HG02759 (cell line): ENCODE measurements around the gene CLIC3.
"Not testable (repeated sequence)": the region's sequence is repeated elsewhere in the genome, so short reads cannot be mapped to it uniquely, and the experiment has no call there.

ENCODE experiments used
- ATAC-seq: cut with Tn5 transposase; IDR thresholded peaks from one replicate; pipeline ENCODE4 v1.9.1; 2021; ENCODE audit warnings: mild to moderate bottlenecking, moderate library complexity; ENCODE audit not compliant: unreplicated experiment

CLIC3 gene, protein sequence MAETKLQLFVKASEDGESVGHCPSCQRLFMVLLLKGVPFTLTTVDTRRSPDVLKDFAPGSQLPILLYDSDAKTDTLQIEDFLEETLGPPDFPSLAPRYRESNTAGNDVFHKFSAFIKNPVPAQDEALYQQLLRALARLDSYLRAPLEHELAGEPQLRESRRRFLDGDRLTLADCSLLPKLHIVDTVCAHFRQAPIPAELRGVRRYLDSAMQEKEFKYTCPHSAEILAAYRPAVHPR

DNA sequence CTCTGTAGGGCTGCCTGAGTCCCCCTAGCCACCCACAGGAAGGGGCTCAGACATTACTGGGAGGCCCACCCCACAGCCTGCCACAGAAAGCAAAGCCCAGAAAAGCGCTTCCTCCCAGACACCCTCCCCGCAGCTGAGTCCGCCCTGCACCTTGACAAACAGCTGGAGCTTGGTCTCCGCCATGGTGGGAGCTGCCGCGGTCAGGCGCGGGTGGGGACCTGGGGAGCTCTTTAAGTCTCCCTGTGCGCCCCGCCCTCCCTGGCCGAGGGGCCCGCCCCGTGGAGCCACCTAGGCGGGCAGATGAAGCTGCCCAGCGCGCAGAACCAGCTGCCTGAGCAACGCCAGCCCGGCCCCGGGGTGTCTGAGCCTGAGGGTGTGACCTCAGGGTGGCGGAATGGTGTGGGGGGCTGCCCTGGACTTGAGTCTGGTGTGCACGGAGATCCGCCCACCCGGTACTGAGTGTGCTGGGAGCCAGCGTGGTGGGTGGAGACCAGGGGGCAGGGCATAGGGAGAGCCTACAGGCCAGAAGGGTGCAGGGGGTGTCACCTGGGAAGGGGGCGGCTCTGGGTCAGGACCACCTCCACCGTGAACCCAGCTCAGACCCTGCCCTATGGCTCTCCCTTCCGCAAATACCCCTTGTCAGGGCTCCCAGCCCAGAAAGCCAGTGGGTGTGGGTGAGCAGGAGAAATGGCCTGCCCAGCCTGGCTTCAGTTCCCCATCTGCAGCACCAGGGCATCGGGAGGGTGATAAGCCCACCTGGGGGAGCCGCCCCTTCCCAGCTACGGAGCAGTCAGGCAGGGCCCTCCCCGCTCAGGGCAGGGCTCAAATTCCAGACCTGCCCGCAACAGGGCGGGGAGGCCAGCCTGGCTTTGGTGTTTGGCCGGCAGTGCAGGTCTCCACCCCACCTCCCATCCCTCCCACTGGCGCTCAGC lies at the start of gene CLIC3:
CLIC3 (minus strand) TSS at position 208 of the 932 bp plus-strand sequence; CDS start at position 183, 25 bp downstream.
- ATAC-seq, result no peak

DNA sequence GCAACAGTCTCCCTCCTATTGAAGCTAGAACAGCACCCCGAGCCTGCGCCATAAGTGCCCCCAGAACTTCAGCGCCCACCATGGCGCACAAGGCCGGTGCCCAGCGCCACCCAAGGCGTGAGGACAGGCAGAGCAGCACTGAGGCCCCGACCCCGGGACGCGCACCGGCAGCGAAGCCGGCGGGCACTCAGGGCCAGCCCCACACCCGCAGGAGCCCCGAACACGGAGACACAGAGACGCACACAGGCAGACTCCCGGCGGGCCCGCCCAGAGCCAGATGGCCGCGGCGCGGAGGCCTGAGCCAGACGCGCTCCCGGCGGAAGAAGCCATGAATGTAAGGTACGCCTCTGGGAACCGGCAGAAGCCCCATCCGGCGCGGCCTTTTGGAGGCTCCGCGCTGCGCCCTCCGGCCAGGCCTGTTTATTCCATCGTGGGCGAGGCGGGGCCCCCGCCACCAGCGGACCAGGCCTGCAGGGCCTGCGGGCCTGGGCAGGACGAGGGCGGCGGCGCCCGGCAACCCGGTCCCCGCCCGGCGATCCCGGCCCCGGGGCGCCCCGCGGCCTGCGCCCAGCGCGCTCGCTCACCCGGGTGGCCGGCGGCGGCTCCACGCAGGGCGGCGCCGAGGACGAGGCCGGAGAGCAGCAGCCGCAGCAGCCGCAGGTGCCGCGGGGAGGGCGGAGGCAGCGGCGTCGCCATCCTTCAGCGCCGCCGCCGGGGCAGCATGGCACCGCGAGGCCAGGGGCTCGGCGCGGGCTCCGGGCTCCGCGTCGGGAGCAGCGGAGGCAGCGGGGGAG lies 49.1 kb upstream of the CLIC3 start:
- ATAC-seq, result no peak

DNA sequence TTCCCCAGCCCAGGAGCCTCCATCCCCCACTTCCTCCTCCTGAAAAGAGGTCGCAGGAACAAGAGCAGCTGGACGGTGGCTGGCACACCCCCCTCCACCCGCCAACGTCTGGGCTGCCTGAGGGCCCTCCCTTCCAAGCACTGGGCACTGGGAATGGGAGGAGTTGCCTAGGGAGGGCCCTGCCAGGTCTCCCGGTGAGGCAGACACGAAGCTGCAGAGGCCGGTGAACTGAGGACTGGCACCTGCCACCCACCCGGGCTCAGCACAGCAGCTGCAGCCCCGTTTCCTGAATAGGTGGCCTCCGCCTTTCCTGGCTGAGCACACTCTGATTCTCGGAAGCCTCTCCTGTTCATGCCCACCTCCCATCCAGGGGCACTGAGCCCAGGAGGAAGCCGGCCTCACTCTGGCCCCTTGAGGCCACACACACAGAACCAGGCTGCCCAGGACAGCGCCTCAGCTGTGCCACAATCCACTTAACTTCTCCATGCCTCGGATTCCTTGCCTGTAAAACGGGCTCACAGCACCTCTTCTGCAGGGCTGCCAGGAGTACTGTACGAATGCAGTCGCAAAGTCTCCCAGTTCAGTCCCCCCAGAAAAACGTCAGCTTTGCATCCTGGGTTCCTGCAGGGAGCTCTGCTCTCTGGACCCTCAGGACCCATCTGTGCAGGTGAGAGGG lies 48.3 kb upstream of the CLIC3 start:
- no peak for ATAC-seq

DNA sequence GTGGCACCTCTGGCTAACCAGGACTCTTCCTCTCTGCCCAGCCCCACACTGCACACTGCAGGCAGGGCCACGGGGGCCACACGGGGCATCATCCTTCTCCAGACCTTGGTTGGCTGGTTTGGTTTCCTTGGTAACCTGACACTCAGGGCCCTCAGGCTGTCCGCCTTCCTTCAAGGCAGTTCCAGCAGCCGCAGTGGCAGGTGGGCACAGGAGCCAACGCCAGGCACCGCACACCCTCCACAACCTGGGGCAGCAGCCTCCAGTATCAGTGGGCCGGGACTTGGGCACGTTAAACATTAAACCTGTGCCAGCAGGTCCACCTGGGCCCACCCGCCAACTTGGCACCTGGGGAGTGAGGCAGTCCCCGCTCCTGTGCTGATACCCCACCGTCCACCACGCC lies 47.7 kb upstream of the CLIC3 start:
- ATAC-seq, result no peak

DNA sequence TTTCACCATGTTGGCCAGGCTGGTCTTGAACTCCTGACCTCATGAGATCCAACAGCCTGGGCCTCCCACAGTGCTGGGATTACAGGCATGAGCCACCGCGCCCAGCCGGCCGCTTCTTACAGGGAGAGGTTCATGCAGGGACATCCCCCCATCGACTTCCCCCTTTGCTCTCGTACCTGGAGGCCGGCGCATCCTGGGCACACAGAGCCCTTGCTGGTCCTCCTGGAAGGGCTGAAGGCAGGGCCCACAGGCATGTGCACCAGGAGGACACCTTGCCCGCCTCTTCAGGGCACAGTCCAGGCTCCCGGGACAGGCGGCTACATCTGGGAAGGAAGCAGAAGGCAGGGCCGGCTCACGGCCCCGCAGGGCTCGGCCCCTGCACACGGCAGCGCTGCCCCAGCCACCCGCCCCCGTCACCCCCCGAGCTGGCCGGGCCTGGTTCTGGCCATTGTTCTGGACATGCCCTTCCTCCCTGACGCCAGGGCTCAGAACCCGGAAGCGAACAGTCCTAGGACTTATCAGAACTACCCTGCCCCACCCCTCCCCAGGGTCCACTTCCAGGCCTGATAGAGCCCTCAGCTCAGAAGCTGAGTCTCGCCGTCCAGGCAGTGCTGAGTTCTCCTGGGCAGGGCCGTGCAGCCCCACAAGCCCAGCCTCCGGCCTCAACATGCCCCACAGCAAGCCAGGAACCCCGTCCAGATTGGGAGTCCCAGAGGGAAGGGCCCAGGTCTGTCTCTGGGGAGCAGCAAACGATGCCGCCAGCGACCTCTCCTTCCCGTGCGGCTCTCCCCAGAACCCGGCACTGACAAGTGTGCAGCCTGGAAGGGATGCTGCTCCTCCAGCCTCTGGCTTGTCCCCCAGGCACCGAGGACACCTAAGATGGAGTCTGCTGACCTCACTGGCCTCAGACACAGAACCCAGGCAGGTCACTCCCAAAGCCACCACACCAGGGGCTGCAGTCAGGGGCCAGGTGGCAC lies 46.7 kb upstream of the CLIC3 start:
- ATAC-seq, result no peak

DNA sequence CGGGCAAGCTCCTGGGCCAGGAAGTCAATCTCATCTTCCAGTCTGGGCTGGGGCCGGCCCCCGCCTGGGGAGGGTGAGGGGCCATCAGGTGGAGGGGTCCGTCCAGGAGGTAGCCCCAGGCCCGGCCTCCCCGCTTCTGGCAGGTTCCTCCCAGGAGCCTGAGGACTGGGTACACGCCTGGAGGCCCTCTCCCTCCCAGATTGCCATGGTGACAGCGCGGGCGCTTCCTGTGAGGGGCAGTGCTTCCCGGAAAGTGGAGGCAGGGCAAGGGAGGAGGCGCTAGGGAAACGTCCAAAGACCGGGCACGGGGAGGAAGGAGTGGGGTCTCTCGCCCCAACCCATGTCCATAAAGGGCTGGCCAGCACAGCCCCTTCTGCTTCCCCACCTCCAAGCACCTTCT lies 44.8 kb upstream of the CLIC3 start:
- no peak for ATAC-seq

DNA sequence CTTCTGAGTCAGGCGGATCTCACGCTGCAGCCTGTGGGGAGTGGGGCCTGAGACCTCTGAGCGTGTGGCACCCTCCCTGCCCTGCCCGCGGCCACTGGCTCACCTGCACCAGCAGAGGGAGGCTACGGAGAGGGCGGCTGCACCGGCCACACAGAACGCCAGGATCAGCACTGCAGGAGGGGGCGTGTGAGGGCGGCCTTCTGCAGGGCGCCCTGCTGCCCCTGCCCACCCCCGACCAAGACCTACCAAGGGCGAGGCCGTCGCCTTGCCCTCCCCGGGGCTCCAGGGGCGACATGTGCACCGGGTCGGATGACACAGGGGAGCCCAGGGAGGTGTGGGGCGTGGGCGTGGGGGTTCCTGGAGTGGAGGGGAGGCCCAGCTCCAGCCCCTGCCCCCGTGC lies 44.2 kb upstream of the CLIC3 start:
- no peak for ATAC-seq

DNA sequence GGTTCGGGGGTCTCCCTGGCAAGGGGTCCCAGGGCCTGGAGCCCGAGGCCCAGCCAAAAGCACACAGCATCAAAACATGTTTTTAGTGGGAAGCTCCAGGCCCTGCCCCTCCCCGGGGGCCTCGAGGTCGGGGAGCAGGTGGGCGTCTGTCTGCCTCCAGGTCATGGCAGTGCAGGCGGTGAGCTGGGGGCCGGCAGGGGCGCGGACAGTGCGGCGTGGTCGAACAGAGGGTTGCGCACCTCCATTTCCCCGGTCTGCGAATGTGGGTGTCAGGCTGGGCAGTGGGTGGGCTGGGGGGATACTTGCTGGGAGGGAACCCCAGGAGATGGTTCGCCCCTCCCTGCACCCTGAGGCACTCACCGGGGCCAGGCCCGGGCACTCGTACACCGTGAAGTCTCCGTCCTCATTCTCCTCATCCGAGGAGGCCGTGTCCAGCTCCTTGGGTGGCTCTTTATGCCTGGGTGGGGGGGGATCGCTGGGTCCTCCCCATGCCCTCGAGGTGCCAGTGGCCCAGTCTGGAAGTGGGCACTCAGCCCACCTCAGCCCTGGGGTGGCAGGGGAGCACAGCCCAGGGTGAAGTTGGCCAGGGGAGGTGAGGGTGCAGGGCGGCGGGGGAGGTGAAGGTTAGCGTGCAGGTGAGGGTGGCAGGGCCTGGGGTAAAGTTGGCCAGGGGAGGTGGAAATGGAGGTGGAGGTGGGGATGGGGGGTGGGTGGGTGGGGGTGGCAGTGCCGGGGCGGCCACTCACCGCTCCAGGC lies 43.4 kb upstream of the CLIC3 start:
- ATAC-seq, result no peak

DNA sequence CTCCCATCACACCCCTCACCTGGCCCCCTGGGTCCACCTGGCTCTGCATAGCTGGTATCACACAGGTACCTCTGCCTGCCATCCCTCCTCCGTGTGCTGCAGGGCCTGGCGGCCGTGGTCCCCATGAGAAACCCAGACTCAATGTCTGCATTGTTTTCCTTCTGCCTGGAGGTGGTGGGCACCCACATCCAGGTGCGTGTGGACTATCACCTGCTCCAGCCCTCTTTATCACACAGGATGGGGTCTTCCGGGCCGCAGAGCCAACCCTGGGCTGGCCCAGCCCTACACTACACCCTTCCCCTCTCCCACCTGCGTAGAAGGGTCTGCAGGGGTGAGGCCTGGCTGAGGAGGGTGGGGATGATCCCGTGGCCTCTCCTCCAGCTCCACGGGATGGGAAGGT lies 42.5 kb upstream of the CLIC3 start:
- no peak for ATAC-seq

DNA sequence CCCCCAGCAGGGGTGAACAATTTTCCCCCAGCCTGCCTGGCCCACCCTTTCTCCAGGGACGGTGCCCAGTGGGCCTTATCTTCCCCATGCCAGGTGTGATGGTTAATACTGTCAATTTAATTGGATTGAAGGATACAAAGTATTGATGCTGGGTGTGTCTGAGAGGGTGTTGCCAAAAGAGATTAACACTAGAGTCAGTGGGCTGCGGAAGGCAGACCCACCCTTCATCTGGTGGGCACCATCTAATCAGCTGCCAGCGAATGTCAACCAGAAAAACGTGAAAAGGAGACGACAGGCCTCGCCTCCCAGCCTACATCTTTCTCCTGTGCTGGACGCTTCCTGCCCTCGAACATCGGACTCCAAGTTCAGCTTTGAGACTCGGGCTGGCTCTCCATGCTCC lies 41.1 kb upstream of the CLIC3 start:
- no peak for ATAC-seq

DNA sequence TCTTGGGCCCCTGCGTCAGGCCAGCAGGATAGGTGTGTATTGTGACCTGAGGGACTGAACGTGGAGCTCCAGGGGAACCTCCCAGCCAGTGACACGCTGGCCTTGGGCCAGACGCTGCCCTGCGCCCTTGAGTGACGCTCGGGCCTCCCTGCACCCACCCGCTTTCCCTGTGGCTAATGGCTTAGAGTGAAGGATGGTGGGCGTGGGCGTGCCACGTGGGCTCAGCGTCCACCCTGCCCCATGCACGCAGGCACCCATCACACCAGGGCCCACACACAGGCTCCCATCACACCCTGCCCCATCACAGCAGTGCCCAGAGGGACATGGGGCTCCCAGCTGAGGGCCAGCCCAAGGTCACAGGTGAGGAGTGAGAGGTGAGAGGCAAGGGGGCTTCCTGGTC lies 40.7 kb upstream of the CLIC3 start:
- no peak for ATAC-seq

DNA sequence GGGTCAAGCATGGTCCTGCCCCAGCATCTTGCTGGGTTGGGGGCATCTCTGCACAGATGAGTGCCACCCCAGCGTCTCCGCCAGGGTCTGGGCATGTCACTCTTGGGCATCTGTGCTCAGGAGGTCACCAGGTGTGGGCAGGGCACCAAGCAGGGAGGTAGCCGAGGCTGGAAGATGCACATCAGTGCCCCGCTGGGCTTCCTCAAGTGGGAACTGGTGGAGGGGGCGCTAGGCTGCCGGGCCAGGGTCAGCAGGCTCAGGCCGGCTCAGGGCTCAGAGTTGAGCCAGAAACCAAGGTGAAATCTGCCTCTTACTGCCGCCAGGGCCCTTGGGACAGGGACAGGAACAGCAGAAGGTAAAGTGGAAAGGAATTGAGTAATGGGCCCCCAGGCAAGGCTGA lies 39.6 kb upstream of the CLIC3 start:
- no peak for ATAC-seq

DNA sequence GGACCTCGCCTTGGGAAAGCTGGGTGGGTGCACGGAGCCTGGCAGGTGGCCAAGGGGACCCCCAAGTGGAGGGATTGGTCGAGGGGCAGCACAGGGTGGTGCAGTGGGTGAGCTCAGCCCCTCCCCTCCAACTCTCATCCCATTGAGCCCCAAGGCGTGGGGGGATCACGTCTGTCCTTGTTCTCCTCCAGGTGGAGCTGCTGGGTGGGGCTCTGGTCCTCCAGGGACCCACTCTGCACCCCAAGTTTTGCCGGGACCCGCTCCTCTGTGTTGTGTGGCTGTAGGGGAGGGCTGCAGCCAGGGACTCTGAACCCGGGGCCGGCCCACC lies 39.1 kb upstream of the CLIC3 start:
- no peak for ATAC-seq

DNA sequence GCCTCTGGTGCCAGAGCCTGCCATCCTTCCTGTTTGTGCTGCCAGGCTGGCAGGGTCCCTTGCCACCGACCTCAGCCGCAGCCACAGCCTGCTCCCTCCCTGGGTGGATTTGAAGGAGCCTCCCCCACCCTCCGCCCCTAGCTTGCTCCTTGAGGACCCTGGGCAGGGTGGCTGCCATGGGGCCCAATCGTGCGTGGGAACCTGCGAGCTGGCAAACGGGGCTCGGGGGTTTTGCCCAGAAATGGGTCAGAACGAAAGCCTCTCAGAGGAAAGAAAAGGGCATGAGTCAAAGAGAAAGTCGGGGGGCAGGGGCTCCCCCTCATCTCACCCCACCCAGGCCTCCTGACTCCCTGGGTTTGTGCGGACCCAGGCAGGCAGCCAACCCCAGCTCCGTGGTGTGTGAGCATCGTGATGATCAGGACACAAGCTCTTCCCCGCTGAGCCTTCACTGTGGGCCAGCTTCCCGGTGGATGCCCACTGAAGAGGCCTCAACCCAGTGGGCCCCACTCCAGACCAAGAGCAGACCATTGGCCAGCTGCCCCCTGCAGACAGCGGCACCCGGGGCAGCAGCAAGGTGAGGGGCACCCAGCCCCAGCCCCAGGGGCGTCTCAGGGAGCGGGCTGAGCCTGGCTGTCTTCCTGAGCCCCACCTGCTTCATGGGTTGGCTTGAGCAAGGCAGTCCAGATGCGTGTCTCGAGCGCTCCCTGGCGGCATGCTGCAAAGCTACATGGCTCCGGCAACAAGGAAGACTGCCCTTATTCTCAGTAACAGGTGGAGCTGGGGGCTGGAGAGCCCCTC lies 38.5 kb upstream of the CLIC3 start:
- ATAC-seq, result peak; percentile 64

DNA sequence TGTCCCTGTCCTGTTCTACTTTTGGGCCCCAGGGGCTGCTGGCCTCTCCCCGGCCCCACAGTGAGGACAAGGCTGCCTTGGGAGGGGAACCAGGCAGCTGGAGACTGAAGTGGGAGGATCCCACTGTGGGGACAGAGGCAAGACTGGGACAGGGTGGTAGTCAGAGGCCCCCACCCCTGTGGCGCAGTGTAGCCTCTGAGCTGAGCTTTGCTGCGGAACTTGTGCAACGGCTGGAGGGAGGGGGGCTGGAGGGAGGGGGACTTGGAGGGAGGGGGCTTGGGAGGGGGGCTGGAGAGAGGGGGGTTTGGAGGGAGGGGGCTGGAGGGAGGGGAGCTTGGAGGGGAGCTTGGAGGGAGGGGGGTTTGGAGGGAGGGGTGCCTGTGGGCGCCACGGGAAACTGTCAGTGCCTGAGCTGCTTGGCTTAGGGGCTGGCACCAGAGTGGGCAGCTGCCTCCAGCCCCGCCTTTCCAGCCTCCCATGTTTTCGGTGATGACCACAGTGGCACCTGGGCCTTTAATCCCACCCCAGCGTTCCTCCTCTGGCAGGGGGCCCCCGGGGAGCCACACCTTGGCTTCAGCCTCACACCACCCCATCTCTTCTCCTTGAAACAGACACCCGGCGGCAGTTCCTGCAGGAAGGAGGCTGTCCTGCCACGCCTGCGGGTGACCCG lies 37.8 kb upstream of the CLIC3 start:
- ATAC-seq, result peak; percentile 16

DNA sequence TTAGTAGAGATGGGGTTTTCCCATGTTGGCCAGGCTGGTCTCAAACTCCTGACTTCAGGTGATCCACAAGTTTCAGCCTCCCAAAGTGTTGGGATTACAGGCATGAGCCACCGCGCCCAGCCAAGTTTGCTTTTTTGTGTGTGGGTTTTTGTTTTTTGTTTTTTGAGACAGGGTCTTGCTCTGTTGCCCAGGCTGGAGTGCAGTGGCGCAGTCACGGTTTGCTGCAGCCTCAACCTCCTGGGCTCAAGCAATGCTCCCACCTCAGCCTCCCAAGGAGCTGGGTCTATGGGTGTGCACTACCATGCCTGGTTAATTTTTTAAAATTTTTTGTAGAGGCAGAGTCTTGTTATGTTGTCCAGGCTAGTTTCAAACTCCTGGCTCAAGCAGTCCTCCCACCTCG lies 37.1 kb upstream of the CLIC3 start:
- not testable (repeated sequence) for ATAC-seq

DNA sequence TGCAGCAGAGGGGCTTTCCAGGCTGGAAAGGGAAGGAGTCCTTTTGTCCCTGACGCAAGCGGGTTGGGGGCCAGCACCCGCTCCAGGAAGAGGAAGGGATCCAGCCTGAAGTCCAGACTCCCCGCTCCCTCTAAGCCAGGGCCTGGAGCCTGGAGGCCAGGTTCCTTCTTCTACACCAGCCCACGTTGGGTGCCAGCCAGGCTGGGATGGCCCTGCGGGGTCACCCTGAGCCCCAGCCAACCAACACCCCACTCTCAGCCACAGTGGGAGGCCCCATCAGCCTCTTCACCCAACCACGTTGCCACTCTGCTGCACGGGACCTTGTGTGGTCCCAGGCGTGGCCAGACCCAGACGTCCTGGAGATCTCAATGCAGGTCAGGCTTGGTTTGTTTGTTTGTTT lies 36.5 kb upstream of the CLIC3 start:
- ATAC-seq, result no peak
